Measurements from ENCODE around the gene HOXA10.

The HOXA10 gene

DNA sequence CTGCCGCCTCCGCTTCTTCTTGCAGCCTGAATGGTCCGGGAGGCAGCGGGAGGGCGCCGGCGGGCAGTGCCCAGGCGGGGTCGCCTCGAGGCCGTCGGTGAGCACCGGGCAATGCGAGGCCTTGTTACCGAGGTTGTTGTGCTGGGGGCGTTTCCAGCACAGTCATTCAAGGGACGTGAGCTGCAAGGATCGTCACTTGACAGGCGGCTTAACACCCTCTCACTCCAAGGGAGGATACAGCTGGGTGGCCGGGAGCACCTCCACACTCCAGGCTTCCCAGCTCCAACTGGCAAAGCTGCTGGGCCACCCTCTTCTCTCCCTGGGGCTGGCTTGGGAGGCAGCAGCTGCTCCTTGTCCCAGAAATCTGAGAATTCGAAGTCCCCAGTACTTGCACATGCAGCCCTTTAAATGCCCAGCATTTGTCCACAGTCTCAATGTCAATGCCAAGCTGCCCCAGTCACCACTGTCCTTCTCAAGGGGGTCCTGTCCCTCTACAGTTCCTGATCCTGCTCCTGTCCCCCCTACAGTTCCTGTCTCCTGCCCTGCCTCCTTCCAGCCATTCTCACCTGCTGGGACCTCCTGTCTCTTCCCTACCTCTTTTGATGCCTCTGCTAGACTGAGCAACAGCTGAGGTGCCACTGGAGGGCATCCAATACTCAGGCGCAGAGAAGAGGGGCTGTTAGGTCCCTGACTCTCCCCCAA is 15.3 kb upstream of the HOXA10 start:
- TF ChIP-seq, protein P1, sequence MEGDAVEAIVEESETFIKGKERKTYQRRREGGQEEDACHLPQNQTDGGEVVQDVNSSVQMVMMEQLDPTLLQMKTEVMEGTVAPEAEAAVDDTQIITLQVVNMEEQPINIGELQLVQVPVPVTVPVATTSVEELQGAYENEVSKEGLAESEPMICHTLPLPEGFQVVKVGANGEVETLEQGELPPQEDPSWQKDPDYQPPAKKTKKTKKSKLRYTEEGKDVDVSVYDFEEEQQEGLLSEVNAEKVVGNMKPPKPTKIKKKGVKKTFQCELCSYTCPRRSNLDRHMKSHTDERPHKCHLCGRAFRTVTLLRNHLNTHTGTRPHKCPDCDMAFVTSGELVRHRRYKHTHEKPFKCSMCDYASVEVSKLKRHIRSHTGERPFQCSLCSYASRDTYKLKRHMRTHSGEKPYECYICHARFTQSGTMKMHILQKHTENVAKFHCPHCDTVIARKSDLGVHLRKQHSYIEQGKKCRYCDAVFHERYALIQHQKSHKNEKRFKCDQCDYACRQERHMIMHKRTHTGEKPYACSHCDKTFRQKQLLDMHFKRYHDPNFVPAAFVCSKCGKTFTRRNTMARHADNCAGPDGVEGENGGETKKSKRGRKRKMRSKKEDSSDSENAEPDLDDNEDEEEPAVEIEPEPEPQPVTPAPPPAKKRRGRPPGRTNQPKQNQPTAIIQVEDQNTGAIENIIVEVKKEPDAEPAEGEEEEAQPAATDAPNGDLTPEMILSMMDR (IDR thresholded peaks at IDR 0.05; ENCODE audit: low read depth, low read length, missing control alignments): no peak
- peak overlapping the region; percentile 83 for H3K4me3 ChIP-seq (replicated peaks; ENCODE audit: low read depth, low read length)
- DNase-seq (ENCODE audit: extremely low read depth, low read depth): no peak

DNA sequence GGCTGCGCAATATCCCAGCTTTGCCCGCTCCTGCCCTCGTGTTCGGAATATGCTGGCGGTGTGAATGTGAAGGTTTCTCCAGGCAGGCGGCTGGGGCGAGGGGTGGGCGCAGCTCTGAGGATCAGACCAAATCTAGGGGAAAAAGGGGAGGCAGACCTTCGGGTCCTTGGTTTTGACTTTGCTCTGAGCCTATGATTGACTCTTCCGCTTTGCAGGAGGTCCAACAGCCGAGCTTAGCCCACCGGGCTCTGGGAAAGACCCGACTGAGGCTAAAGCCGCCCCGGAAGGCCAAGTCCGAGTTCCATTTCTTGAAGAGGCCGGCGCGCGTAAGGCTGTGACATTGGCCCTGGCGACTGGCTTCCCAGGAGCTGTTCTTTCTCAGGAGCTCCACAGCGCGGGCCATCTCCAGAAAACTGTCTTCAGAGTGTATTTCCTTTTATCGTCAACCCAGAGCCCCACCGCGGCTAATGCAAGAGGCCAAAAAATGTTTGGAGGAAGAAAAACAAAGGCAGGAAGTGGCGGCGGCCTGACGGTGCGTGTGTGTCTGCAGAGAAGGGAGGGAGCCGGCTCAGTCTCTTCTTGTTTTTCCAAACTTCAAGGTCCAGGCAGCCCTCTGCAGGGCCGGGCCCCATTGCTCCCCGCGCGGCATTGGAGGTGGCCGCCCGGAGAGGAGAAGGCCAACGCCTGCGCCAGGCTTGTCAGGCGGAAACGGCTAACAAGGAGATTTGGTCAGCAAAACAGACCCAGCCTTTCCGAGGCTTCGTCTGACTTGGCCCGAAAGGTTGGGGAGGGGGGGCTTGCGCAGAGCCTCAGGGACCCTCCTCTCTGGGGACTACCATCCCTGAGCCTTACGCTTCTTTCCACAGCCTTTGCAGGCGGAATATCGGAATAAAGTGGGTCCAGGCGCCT is 14.5 kb upstream of the HOXA10 start:
- H3K4me3 ChIP-seq (replicated peaks; ENCODE audit: low read depth, low read length): peak overlapping the region; percentile 83
- TF ChIP-seq, protein P1 (IDR thresholded peaks at IDR 0.05; ENCODE audit: low read depth, low read length, missing control alignments): no peak
- no peak for DNase-seq (ENCODE audit: extremely low read depth, low read depth)

DNA sequence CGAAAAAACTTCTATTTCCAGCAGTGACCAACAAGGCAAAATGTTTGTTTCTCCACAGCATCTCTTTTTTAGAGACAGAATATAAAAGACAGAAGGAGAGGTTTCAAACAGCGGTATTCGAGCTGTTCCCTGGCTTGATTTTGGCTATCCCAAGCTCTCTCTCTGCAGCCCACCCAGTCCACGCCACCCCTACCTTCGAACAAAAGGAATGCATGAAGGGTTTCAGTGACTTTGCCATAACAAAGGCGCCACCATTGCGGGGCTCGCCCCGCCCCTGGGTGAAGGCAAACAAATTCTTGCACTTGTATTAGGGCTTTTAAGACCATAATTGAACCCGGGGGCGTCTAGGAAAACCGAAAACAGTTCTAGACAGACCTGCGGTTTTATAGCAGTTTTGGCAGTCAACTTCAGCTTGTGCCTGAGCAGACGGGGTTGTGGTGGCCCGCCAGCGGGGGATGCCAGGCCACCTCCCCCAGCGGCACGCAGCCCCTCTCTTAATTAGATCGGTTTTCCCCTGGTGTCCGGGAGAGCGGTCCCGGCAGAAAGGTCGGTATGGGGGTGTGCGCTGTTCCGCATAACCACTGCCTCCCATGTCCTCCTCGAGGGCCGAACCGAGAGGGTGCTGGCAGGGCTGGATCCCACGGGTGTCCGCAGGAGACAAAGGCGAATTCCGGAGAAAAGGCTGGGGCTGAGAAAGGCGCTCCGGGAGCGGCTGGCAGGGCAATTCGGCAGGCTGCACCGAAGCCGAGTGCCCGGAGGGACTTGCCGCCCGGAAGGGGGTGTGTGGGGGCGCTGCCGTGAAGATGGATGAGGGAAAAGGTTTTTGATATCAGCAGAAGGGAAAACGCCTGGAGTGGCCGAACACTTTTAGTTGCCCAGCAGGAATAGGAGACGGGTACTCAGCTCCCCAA is 13.6 kb upstream of the HOXA10 start:
- H3K4me3 ChIP-seq (replicated peaks; ENCODE audit: low read depth, low read length): peak overlapping the region; percentile 83
- TF ChIP-seq, protein P1 (IDR thresholded peaks at IDR 0.05; ENCODE audit: low read depth, low read length, missing control alignments): no peak
- DNase-seq (ENCODE audit: extremely low read depth, low read depth): no peak

DNA sequence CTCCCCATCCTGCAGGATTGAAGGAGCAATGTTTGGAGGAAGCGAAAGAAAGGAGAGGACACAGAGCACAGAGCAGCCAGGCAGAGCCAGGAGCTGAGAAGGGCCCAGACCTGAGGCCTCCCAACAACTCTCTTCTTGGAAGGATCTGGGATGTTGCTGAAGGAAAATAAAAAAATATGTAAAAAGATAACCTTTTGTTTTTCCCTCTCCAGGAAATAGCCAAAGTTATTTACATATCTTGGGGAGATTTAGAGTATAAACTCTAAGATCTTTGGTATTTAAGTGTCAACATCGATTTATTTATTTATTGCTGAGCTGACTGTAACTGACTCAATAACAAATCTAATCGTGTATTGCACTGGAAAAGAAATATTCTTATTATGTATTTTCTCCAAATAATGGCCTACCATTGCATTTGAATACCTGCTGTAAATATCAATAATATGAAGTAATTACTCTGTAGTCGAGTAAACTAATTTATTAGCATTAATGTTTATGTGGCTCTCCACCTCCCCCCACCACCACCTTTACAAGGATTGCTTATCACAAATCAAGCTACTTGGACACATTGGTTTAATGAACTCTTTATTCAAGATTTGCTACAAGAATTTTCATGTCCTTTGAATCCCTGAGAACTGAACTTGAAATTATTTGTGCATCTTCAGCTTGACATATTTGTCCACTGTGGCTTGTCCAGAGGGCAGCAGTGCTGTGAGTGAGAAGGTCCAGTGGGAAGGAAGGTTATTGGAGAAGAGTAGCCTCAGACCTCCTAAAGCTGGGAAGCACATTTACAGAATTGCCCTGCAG is 12.8 kb upstream of the HOXA10 start:
- peak overlapping the region; percentile 83 for H3K4me3 ChIP-seq (replicated peaks; ENCODE audit: low read depth, low read length)
- TF ChIP-seq, protein P1 (IDR thresholded peaks at IDR 0.05; ENCODE audit: low read depth, low read length, missing control alignments): no peak

DNA sequence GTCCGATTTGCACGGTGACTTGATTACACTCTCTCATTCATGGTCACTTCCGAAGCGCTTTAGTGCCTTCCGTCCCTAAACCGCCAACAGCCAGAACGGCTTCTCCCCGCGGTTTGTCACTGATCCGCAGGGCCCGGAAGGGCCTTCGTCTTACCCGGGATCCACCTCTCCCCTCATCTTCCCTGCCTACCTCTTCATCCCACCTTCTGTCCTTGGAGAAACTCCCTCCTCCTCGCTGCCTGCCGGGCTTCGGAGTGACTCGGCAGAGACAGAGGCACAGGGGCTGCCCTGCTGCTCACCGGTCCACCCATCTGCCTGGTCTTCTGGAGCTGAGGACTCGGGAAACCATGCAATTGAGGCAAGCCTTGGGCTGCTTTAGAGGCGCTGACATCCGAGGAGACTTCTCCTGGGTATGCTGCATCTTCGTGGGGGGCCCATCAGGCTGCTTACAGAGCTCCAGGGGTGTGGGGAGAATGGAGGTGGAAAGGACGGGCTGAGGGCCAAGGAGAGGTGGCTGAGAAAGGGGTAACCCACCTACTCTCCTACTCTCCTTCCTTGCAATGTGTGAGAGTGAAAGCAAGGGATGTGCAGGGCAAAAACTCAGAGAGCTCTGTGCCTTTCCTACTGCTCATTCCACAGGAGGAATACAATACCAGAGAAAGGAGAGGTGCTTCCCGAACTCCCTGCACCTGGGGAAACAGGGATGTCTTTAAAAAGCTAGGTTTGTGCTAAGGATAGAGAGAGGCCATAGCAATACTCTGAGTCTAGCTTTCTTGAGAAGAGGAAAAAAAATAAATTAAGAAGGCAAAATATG is 11.9 kb upstream of the HOXA10 start:
- DNase-seq (ENCODE audit: extremely low read depth, low read depth): no peak
- H3K4me3 ChIP-seq (replicated peaks; ENCODE audit: low read depth, low read length): peak overlapping the region; percentile 83
- TF ChIP-seq, protein P1 (IDR thresholded peaks at IDR 0.05; ENCODE audit: low read depth, low read length, missing control alignments): no peak

More for the DNA sequence above, 12.8 kb upstream of the HOXA10 start:
- DNase-seq (ENCODE audit: extremely low read depth, low read depth): no peak

All from HFF-Myc (cell line).